HL-60 (cell line): ENCODE results near the gene BRIP1.

Experiments used
- DNase-seq, 2 experiments: peaks; one replicate each; pipeline ENCODE4 v3.0.0-alpha.2; 2010 to 2020; ENCODE audit warnings: low read depth in 1 of 2, low spot score in 1 of 2
- H3K27ac ChIP-seq: fragments of 250-450 bp; sonication (Bioruptor Pico); replicated peaks from 2 replicates; pipeline ENCODE4 v1.5.1; 2020; ENCODE audit warnings: mild to moderate bottlenecking, moderate library complexity
- H3K27me3 ChIP-seq: fragments of 250-450 bp; sonication (Bioruptor Pico); 2 replicates; pipeline ENCODE4 v1.5.1; 2021; ENCODE audit warnings: mild to moderate bottlenecking, moderate library complexity; ENCODE audit not compliant: insufficient read depth, poor library complexity, severe bottlenecking
- H3K4me3 ChIP-seq: replicated peaks from 2 replicates; pipeline ENCODE4 v1.5.1; 2011; ENCODE audit warnings: mild to moderate bottlenecking, control low read depth, low read length; ENCODE audit not compliant: insufficient read depth
- CTCF ChIP-seq: IDR thresholded peaks from one replicate; pipeline ENCODE4 v1.5.1; 2011; ENCODE audit warnings: low read length, control low read depth, inconsistent platforms; ENCODE audit not compliant: insufficient read depth
- GABPA ChIP-seq: IDR thresholded peaks from 2 replicates; pipeline ENCODE4 v1.6.1; 2012; ENCODE audit warnings: low read depth
- POLR2AphosphoS5 ChIP-seq: IDR thresholded peaks from 2 replicates; pipeline ENCODE4 v1.6.1; 2012; ENCODE audit warnings: low read depth
- REST ChIP-seq: IDR thresholded peaks from 2 replicates; pipeline ENCODE4 v1.6.1; 2012; ENCODE audit warnings: low read depth; ENCODE audit not compliant: insufficient replicate concordance
- SPI1 ChIP-seq: IDR thresholded peaks from 2 replicates; pipeline ENCODE4 v1.6.1; 2012; ENCODE audit warnings: low read depth, mild to moderate bottlenecking, borderline replicate concordance

Gene BRIP1

GRCh38 chr17:61880589-61881102 is 17.3 kb upstream of the BRIP1 start:
- no peak overlapping the region for H3K27ac ChIP-seq
- TF ChIP-seq POLR2AphosphoS5 (no peak), CTCF (no peak), REST (no peak), GABPA (no peak), SPI1 (no peak)
- H3K27me3 ChIP-seq: no peaks in the 10 kb centered on the region
- no peak for DNase-seq
- no peak overlapping the region for H3K4me3 ChIP-seq

- Histone ChIP-seq H3K4me3 (no peak overlapping the region), H3K27me3 (no peaks in the 10 kb centered on the region), H3K27ac (no peak overlapping the region)
- no peak for TF ChIP-seq GABPA
- TF ChIP-seq REST: no peak
- TF ChIP-seq SPI1: no peak
- no peak for TF ChIP-seq POLR2AphosphoS5
- no peak for TF ChIP-seq CTCF
- DNase-seq: no peak
These were observed 15.8 kb upstream of the BRIP1 start for GRCh38 chr17:61878984-61879612.

DNA sequence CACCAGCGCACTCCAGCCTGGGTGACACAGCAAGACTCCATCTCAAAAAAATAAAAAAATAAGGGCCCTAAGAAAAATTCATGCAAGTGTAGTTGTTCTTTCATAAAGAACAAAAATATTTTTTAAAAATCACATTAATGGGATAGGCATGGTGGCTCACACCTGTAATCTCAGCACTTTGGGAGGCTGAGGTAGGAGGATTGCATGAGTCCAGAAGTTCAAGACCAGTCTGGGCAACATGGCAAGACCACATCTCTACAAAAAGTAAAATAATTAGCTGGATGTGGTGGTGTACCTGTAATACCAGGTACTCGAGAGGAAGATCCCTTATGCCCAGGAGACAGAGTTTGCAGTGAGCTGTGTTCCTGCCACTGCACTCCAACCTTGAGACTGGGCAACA is 15.2 kb upstream of the BRIP1 start:
- Histone ChIP-seq H3K27me3 (no peaks in the 10 kb centered on the region), H3K27ac (no peak overlapping the region), H3K4me3 (no peak overlapping the region)
- TF ChIP-seq SPI1 (no peak), CTCF (no peak), GABPA (no peak), REST (no peak), POLR2AphosphoS5 (no peak)
- no peak for DNase-seq
